ENCODE data around the gene HOXA10.

DNA sequence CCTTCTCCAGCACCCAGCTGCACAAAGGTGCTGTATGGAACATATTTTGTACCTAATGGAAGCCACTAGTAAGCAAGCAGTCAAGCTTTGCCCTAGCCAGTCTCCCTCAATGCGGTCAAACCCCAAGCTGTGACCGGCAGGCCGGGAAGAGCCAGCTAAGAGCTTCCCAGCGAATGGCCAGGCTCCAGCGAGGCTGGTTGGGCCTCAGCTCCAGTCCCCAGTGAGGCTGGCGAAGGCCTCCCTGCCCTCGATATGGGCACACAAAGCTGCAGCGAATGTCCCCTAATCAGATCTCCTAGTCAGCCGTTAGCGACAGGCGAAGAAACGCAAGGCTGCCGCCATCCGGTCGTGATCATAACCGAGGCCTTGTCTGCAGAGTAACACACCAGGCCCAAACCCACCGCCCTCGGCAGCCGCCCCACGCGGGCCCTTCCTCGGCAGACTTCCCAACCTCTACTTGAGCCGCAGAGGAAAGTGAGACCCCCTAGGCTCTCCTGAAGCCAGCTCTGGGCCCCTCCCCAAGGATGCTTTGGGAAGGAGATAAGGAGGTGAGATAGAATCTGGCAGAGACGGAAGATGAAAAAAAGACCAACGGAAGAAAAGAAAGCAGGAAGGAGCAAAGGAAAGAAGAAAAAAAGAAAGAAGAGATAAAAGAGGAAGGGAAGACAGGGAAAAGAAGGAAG, 5.7 kb downstream of the HOXA10 start:
- TF ChIP-seq, protein P1, sequence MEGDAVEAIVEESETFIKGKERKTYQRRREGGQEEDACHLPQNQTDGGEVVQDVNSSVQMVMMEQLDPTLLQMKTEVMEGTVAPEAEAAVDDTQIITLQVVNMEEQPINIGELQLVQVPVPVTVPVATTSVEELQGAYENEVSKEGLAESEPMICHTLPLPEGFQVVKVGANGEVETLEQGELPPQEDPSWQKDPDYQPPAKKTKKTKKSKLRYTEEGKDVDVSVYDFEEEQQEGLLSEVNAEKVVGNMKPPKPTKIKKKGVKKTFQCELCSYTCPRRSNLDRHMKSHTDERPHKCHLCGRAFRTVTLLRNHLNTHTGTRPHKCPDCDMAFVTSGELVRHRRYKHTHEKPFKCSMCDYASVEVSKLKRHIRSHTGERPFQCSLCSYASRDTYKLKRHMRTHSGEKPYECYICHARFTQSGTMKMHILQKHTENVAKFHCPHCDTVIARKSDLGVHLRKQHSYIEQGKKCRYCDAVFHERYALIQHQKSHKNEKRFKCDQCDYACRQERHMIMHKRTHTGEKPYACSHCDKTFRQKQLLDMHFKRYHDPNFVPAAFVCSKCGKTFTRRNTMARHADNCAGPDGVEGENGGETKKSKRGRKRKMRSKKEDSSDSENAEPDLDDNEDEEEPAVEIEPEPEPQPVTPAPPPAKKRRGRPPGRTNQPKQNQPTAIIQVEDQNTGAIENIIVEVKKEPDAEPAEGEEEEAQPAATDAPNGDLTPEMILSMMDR (IDR thresholded peaks at IDR 0.05): no peak
- TF ChIP-seq POLR2A (IDR thresholded peaks at IDR 0.05) (no peak), POLR2AphosphoS5 (IDR thresholded peaks at IDR 0.05) (peak in 2 of 3 donors; percentile 11 to 19)

Measured in breast epithelium (tissue), 3 donors.